Mucosa of rectum (tissue), 2 donors: ENCODE data around the gene RANBP17.
"Not testable (repeated sequence)": the region's sequence is repeated elsewhere in the genome, so short reads cannot be mapped to it uniquely, and the experiment has no call there.

Source experiments
- H3K27ac ChIP-seq, 2 donors: one replicate each; pipeline ENCODE4 v1.7.0; 2013; ENCODE audit warnings: inconsistent platforms in 2 of 2, low read depth in 2 of 2, low read length in 2 of 2
- H3K27me3 ChIP-seq, 2 donors: one replicate each; pipeline ENCODE4 v1.7.0; 2013; ENCODE audit warnings: low read length in 2 of 2; ENCODE audit not compliant: control insufficient read depth in 2 of 2, insufficient read depth in 2 of 2
- H3K36me3 ChIP-seq, 2 donors: one replicate each; pipeline ENCODE4 v1.7.0; 2013; ENCODE audit warnings: low read length in 2 of 2; ENCODE audit not compliant: control insufficient read depth in 2 of 2, insufficient read depth in 2 of 2
- H3K4me1 ChIP-seq, 2 donors: one replicate each; pipeline ENCODE4 v1.7.0; 2013; ENCODE audit warnings: low read length in 2 of 2, mild to moderate bottlenecking in 1 of 2; ENCODE audit not compliant: control insufficient read depth in 2 of 2, insufficient read depth in 2 of 2
- H3K4me3 ChIP-seq, 2 donors: one replicate each; pipeline ENCODE4 v1.7.0; 2013; ENCODE audit warnings: low read length in 2 of 2
- H3K9ac ChIP-seq, 2 donors: one replicate each; pipeline ENCODE4 v1.7.0; 2013; ENCODE audit warnings: low read length in 2 of 2, low read depth in 1 of 2, mild to moderate bottlenecking in 1 of 2
- H3K9me3 ChIP-seq, 2 donors: one replicate each; pipeline ENCODE4 v1.7.0; 2013; ENCODE audit warnings: low read length in 2 of 2; ENCODE audit not compliant: control insufficient read depth in 2 of 2
- donor health status: healthy.
- donor health status: Normal muscosa, but diverticular disease.

Gene RANBP17

DNA sequence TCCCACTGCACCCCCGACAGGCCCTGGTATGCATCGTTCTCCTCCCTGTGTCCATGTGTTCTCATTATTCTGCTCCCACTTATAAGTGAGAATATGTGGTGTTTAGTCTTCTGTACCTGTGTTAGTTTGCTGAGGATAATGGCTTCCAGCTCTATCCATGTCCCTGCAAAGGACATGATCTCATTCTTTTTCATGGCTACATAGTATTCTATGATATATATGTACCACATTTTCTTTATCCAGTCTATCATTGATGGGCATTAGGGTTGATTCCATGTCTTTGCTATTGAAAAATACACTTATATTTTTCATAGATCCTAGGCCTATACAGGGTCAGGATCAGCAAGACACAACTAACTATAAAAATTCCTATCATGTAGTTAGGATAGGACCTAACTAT, 180.1 kb downstream of the RANBP17 start:
- H3K4me3 ChIP-seq, H3K9me3 ChIP-seq, H3K4me1 ChIP-seq, H3K36me3 ChIP-seq, H3K9ac ChIP-seq, H3K27ac ChIP-seq, H3K27me3 ChIP-seq: not testable (repeated sequence)

DNA sequence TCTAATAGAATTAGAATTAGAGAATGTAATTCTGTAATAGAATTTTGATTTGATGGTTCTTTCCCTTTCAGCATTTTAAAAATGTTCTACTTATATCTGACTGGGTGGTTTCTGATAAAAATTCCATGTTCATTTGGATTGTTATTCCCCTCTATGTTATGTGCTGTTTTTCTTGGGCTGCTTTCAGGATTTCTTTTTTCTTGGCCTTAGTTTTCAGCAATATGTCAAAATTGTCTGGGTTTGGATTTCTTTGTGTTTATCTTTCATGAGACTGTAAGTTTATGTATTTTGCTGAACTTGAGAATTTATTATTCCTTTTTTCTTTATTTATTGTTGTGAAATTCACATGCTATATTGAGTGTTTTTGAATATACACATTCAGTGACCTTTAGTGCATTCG, 189.1 kb downstream of the RANBP17 start:
- no peaks in the 10 kb centered on the region for H3K4me1 ChIP-seq
- H3K9ac ChIP-seq, result no peak overlapping the region
- H3K9me3 ChIP-seq, result no peaks in the 10 kb centered on the region
- no peak overlapping the region for H3K27ac ChIP-seq
- H3K4me3 ChIP-seq, result no peak overlapping the region
- H3K36me3 ChIP-seq, result no peaks in the 10 kb centered on the region
- H3K27me3 ChIP-seq, result no peaks in the 10 kb centered on the region

DNA sequence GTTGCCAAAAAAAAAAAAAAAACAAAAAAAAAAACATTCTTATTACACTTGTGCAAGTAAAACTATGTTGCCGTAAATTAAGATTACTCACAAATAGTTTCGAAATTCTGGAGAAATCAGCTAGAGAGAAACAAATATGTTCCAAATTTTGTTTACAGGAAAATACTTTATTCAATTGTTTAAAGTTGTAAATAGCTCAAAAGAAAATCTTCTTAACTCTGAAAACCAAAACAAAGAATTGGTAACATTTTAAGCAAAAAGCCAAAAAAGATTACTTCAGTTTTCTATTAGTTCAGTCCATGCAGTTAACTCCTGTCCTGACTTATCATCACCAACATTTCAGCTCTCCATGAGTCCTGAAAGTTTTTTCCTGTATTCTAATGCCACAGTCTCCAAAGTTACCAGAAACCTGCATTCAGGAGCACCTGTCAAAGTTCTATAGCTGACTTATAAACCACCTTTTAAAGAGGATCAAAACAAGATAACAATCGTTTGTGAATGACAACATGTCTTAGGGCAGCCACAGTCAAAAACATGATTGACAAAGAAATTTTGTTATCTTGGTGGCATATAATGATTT, 194.1 kb downstream of the RANBP17 start:
- no peaks in the 10 kb centered on the region for H3K27me3 ChIP-seq
- H3K9ac ChIP-seq, result no peak overlapping the region
- H3K4me1 ChIP-seq, result no peaks in the 10 kb centered on the region
- no peak overlapping the region for H3K27ac ChIP-seq
- no peak overlapping the region for H3K4me3 ChIP-seq
- H3K36me3 ChIP-seq, result no peaks in the 10 kb centered on the region
- no peaks in the 10 kb centered on the region for H3K9me3 ChIP-seq

DNA sequence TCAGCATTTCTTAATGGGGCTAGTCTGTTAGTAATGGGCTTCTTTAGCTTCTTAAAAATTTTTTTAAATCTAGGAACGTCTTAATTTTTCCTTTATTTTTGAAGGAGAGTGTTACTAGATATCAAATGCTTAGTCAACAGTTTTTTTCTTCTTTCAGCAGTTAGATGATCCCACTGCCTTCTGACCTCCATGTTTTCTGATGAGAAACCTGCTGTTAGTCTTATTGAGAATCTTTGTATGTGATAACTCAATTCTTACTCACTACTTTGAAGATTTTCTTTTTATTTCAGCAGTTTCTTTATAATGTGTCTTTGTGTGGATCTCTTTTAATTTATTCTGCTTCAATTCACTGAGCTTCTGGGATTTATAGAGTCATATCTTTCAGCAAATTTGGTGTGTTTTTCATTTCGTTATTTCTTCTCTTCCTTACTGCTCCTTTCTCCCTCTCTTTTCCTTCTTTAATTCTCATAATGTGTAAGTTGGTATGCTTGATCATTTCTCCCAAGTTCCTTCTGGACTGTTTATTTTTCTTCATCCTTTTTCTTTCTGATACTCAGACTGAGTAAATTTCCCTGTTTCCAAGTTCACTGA, 205.8 kb downstream of the RANBP17 start:
- Histone ChIP-seq H3K4me1 (no peaks in the 10 kb centered on the region), H3K27ac (no peak overlapping the region), H3K36me3 (no peaks in the 10 kb centered on the region), H3K9ac (no peak overlapping the region), H3K9me3 (peaks cover 0 to 5% of the 10 kb centered on the region in 2 donors), H3K27me3 (no peaks in the 10 kb centered on the region), H3K4me3 (no peak overlapping the region)

DNA sequence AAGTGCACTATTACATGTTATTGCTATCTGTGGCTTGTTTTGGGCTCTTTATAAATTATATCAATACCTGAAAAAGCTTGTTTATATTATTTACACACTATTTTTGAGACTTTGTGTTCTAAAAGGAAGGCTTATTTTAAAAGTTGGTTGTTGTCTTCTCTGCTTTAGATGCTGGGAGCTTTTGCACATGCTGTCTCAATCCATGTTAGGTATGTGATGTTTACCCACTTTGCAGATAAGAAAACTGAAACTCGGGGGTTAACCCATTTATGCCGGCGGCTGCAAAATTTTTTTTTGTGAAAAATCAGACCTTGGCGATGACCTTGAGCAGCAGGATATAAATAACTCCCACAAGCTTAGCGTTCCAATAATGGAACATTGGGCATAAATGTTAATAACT, 212.9 kb downstream of the RANBP17 start:
- no peaks in the 10 kb centered on the region for H3K27me3 ChIP-seq
- no peak overlapping the region for H3K9ac ChIP-seq
- H3K36me3 ChIP-seq, result no peaks in the 10 kb centered on the region
- H3K4me3 ChIP-seq, result no peak overlapping the region
- H3K4me1 ChIP-seq, result no peaks in the 10 kb centered on the region
- no peaks in the 10 kb centered on the region for H3K9me3 ChIP-seq
- H3K27ac ChIP-seq, result no peak overlapping the region

DNA sequence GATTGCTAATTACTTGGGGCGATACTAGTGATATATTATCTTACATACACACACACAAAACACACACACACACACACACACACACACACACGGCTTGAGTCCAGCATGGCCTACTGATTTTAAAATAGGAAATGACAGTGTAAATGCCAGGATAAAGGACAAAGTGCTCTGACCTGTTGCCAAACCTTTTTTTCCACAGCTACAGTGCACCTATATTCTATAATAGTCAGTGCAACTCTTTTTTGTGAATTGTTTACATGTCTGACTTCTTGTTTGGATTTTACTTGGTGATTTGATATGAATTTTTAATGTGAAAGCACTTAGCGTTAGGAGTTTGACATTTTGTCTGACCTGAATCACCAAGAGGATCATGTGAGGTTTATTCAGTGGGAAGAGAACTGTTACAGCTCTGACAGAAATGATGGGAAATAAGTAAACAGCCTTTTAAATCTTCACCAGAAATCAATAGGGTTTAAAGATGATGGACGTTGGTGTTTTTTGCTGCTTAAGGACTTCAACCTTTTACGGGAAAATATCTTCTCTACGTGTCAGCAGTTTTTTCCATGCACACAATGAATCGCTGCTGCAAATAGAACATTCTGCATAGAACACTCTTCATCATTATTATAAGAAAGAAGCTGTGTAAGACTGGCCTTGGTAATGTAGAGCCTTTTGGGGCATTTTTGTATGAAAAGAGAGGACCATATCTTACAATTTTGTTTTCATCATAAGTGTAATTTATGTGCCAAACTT, 218.5 kb downstream of the RANBP17 start:
- Histone ChIP-seq H3K27ac (no peak overlapping the region), H3K36me3 (no peaks in the 10 kb centered on the region), H3K4me1 (no peaks in the 10 kb centered on the region), H3K4me3 (no peak overlapping the region), H3K9me3 (no peaks in the 10 kb centered on the region), H3K27me3 (no peaks in the 10 kb centered on the region), H3K9ac (no peak overlapping the region)

DNA sequence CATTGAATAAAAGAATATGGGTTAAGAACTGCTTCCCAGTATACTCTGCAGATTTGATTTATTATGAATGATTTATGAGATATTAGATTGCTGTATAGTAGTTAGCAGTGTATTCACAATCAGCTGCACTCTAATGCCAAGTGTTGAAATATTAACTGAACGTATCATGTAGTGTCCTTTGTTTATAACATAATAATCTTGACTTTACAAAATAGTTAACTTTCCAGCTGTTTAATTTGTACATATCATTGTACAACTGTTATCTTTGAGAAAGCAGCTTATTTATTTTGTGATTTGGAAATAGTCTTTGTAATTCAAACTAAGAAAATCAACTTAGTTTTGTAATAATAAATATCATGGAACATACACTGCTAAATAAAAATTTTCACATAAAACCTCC, 219.5 kb downstream of the RANBP17 start:
- no peak overlapping the region for H3K9ac ChIP-seq
- H3K36me3 ChIP-seq, result no peaks in the 10 kb centered on the region
- H3K27me3 ChIP-seq, result no peaks in the 10 kb centered on the region
- no peak overlapping the region for H3K4me3 ChIP-seq
- no peak overlapping the region for H3K27ac ChIP-seq
- H3K9me3 ChIP-seq, result no peaks in the 10 kb centered on the region
- no peaks in the 10 kb centered on the region for H3K4me1 ChIP-seq

DNA sequence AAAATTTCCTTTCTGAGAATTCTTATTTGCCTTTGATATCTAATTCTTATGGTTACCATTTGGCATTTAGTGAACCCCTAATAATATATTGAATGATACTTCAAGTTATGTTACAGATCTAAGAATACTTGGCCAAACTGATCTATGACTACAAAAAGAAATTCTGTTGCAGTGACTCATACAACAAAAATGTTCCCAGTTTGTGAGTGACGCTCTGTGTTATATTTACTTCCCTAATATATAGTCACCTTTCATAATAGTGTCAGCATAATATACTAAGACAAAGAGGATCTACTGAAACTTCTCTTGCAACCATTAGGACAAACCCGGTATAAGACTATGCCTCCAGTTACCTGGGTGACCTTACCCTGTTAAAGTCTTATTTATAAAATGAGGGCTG, 230.4 kb downstream of the RANBP17 start:
- no peaks in the 10 kb centered on the region for H3K4me1 ChIP-seq
- H3K36me3 ChIP-seq, result no peaks in the 10 kb centered on the region
- H3K27me3 ChIP-seq, result no peaks in the 10 kb centered on the region
- H3K9me3 ChIP-seq, result no peaks in the 10 kb centered on the region
- no peak overlapping the region for H3K9ac ChIP-seq
- H3K4me3 ChIP-seq, result no peak overlapping the region
- no peak overlapping the region for H3K27ac ChIP-seq

DNA sequence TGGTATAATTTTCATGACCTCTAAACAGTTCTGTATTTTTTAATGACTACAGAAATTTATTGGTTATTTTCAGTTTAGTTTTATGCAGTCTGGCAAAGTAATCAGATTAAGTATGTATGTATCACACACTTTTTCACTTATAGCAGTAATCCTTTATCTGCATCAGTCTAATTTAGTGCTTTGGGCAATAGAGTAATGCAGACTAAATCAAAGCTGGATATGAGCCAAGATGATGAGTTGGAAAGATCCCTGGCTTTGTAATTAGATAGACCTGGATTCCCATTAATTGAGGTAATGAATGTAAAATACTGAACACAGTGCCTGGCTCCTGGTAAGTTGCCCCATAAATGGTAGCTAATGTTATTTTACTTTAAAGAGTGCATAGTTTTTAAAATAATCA, 231.8 kb downstream of the RANBP17 start:
- Histone ChIP-seq H3K27ac (no peak overlapping the region), H3K9me3 (no peaks in the 10 kb centered on the region)

DNA sequence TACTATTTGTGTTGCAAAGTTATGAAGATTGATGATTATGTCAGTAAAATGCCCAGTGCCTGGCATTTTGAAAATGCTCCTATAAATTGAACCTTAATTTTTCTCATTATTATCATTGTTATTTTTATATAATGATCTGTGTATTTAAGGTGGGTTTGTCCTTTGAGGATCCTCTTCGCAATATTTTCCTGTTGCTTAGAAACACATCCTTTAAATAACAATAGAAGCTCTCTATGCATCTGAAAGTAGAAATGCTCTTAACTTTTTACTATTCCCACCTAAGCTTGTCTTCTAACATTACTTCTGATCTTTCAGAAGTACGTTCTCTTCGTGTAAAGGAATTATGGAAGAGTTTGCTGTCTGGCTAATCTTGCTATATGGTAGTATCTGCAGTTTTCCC, 232.5 kb downstream of the RANBP17 start:
- Histone ChIP-seq H3K36me3 (no peaks in the 10 kb centered on the region), H3K9ac (no peak overlapping the region), H3K4me3 (no peak overlapping the region), H3K9me3 (no peaks in the 10 kb centered on the region), H3K4me1 (no peaks in the 10 kb centered on the region), H3K27me3 (no peaks in the 10 kb centered on the region), H3K27ac (no peak overlapping the region)

More for the DNA sequence above, 231.8 kb downstream of the RANBP17 start:
- Histone ChIP-seq H3K36me3 (no peaks in the 10 kb centered on the region), H3K4me1 (no peaks in the 10 kb centered on the region), H3K4me3 (no peak overlapping the region), H3K27me3 (no peaks in the 10 kb centered on the region), H3K9ac (no peak overlapping the region)
